ENCODE results near the gene CLSTN1.
"Not testable (repeated sequence)": the region's sequence is repeated elsewhere in the genome, so short reads cannot be mapped to it uniquely, and the experiment has no call there.

CLSTN1 gene

GRCh38 chr1:9763914-9764313 lies 59.9 kb downstream of the CLSTN1 start:
- DNase-seq (ENCODE audit: insufficient read length, low spot score) (no peak), FAIRE-seq (no peak)

DNA sequence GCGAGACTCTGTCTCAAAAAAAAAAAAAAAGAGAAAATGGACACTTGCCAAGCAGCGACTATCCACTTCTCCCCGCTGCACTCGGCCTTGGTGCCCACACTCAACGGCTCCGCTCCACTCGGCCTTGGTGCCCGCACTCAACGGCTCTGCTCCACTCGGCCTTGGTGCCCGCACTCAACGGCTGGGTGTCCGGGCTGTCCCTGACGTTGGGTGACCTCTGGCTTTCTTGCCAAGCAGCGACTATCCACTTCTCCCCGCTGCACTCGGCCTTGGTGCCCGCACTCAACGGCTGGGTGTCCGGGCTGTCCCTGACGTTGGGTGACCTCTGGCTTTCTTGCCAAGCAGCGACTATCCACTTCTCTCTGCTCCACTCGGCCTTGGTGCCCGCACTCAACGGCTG lies 61.3 kb downstream of the CLSTN1 start:
- not testable (repeated sequence) for FAIRE-seq; DNase-seq (ENCODE audit: insufficient read length, low spot score)

More at GRCh38 chr1:9763914-9764313, 59.9 kb downstream of the CLSTN1 start:
- no peak for TF ChIP-seq POLR2A (IDR thresholded peaks at IDR 0.05; ENCODE audit: low read depth, low read length)

- no peak for FAIRE-seq
- DNase-seq (ENCODE audit: insufficient read length, low spot score), result no peak
- TF ChIP-seq POLR2A (IDR thresholded peaks at IDR 0.05; ENCODE audit: low read depth, low read length), result no peak
Observed at GRCh38 chr1:9761855-9762254, 61.9 kb downstream of the CLSTN1 start.

- TF ChIP-seq POLR2A (IDR thresholded peaks at IDR 0.05; ENCODE audit: low read depth, low read length), result no peak
- FAIRE-seq (no peak), DNase-seq (ENCODE audit: insufficient read length, low spot score) (no peak)
Observed at GRCh38 chr1:9760824-9761223, 62.9 kb downstream of the CLSTN1 start.

GRCh38 chr1:9759939-9760338 lies 63.8 kb downstream of the CLSTN1 start:
- no peak for TF ChIP-seq POLR2A (IDR thresholded peaks at IDR 0.05; ENCODE audit: low read depth, low read length)
- FAIRE-seq (no peak), DNase-seq (ENCODE audit: insufficient read length, low spot score) (no peak)

DNA sequence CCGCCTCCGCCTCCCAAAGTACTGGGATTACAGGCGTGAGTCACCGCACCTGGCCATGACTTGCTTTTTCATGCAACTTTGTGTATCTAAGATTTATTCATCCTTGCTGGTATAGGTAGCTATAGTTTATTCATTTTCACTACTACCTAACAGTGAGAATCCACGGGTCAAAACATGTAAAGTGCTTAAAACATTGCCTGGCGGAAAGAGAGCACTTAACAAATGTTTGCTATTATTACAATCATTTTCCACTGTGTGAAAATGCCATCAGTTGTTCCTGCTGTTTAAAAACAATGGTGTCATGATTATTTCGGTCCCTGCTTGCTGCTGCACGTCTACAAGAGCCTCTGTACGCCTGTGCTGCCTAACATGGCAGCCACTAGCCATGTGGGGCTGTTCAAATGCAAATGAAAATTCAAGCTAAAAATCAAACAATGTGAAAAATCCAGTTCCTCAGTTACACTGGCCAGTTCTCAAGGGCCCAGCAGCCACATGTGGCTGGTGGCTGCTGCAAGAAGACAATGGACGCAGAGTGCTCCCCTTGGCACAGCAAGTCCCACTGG lies 65.1 kb downstream of the CLSTN1 start:
- DNase-seq (ENCODE audit: insufficient read length, low spot score) (no peak), FAIRE-seq (no peak)
- TF ChIP-seq POLR2A (IDR thresholded peaks at IDR 0.05; ENCODE audit: low read depth, low read length), result no peak

DNA sequence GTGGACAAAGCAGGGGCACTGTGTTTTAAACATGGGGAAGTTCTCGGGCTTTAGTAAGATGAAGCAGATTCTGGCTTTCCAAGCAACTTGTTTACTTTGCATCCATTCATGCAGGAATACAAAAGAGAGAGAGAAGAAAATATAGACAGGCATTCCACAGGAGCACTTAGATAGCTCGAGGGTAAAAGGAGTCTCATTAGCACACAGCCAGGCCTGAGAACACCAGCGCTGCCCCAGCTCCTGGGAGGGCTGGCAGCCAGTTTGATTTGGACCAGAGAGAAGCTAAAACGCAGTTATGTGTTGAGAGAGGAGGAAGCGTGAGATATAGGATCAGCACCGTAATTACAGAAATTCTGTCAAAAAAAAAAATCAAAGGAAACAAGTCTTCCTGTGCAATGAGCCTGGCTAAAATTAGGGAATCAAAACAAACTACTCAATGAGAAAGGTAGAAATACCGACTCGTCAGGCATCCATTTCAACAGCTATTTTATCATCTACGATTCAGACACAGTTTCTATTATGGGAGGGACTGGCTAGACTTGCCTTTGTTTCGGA lies 68.2 kb downstream of the CLSTN1 start:
- FAIRE-seq, result no peak
- TF ChIP-seq POLR2A (IDR thresholded peaks at IDR 0.05; ENCODE audit: low read depth, low read length), result no peak
- no peak for DNase-seq (ENCODE audit: insufficient read length, low spot score)

GRCh38 chr1:9753121-9753531 lies 70.6 kb downstream of the CLSTN1 start:
- TF ChIP-seq POLR2A (IDR thresholded peaks at IDR 0.05; ENCODE audit: low read depth, low read length), result no peak
- FAIRE-seq, result no peak
- peak; percentile 51 for DNase-seq (ENCODE audit: insufficient read length, low spot score)

DNA sequence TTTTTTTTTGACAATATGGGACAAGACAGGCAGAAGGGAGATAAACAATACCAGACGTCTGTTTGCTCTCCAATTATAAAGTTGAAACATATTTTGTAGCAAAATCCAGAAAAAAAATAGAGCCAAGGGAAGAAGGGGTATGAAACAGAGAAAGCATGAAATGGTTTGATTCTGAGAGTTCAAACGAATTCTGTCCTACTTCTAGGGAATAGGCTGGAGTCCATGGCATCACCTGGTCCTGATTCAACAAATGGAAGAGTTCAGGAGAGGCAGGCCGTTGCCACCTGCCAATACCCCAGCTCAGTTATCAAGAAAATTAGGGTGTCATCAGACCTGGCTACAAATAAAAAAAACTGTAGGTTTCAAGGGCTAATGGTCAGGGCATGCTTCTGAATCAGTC lies 71.8 kb downstream of the CLSTN1 start:
- DNase-seq (ENCODE audit: insufficient read length, low spot score) (no peak), FAIRE-seq (no peak)
- TF ChIP-seq POLR2A (IDR thresholded peaks at IDR 0.05; ENCODE audit: low read depth, low read length), result no peak

GRCh38 chr1:9749361-9749760 lies 74.4 kb downstream of the CLSTN1 start:
- no peak for DNase-seq (ENCODE audit: insufficient read length, low spot score)
- no peak for TF ChIP-seq POLR2A (IDR thresholded peaks at IDR 0.05; ENCODE audit: low read depth, low read length)
- FAIRE-seq, result no peak

DNA sequence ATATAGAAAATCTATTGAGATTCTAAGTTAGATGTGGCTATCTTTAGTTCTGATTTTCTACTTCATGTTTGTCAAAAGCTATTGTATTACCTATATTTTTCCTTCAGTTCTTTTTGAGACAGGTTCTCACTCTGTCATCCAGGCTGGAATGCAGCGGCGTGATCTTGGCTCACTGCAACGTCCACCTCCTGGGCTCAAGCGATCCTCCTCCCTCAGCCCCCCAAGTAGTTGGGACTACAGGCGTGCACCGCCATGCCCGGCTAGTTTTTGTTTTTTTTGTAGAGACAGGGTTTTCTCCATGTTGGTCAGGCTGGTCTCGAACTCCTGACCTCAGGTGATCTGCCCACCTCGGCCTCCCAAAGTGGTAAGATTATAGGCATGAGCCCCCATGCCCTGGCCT lies 75.4 kb downstream of the CLSTN1 start:
- DNase-seq (ENCODE audit: insufficient read length, low spot score); FAIRE-seq: not testable (repeated sequence)

- FAIRE-seq (no peak), DNase-seq (ENCODE audit: insufficient read length, low spot score) (no peak)
- TF ChIP-seq POLR2A (IDR thresholded peaks at IDR 0.05; ENCODE audit: low read depth, low read length), result no peak
Observed at GRCh38 chr1:9746651-9747050, 77.1 kb downstream of the CLSTN1 start.

GRCh38 chr1:9746211-9746610 lies 77.6 kb downstream of the CLSTN1 start:
- FAIRE-seq, result no peak
- DNase-seq (ENCODE audit: insufficient read length, low spot score), result no peak
- no peak for TF ChIP-seq POLR2A (IDR thresholded peaks at IDR 0.05; ENCODE audit: low read depth, low read length)

GRCh38 chr1:9744106-9744799 lies 79.5 kb downstream of the CLSTN1 start:
- TF ChIP-seq POLR2A (IDR thresholded peaks at IDR 0.05; ENCODE audit: low read depth, low read length), result no peak
- no peak for DNase-seq (ENCODE audit: insufficient read length, low spot score)
- no peak for FAIRE-seq

GRCh38 chr1:9737671-9738070 lies 86.1 kb downstream of the CLSTN1 start:
- FAIRE-seq (no peak), DNase-seq (ENCODE audit: insufficient read length, low spot score) (no peak)
- no peak for TF ChIP-seq POLR2A (IDR thresholded peaks at IDR 0.05; ENCODE audit: low read depth, low read length)
